ENCODE results near the gene RNF212.

RNF212 gene

GRCh38 chr4:1028574-1029220, 84.7 kb downstream of the RNF212 start:
- TF ChIP-seq CTCF (IDR thresholded peaks at IDR 0.05; ENCODE audit: low read depth, low read length, missing control alignments) = no peak
- H3K4me3 ChIP-seq (ENCODE audit: low read depth, low read length) = no peak overlapping the region
- no peak for DNase-seq (ENCODE audit: low read depth)

GRCh38 chr4:1027915-1028238, 85.5 kb downstream of the RNF212 start:
- DNase-seq (ENCODE audit: low read depth) = no peak
- no peak for TF ChIP-seq CTCF (IDR thresholded peaks at IDR 0.05; ENCODE audit: low read depth, low read length, missing control alignments)
- H3K4me3 ChIP-seq (ENCODE audit: low read depth, low read length) = no peak overlapping the region

- no peak overlapping the region for H3K4me3 ChIP-seq (ENCODE audit: low read depth, low read length)
- TF ChIP-seq CTCF (IDR thresholded peaks at IDR 0.05; ENCODE audit: low read depth, low read length, missing control alignments) = no peak
- no peak for DNase-seq (ENCODE audit: low read depth)
Observed at GRCh38 chr4:1027219-1027914, 86.0 kb downstream of the RNF212 start.

GRCh38 chr4:1026115-1026514, 87.2 kb downstream of the RNF212 start:
- no peak for TF ChIP-seq CTCF (IDR thresholded peaks at IDR 0.05; ENCODE audit: low read depth, low read length, missing control alignments)
- no peak for DNase-seq (ENCODE audit: low read depth)
- no peak overlapping the region for H3K4me3 ChIP-seq (ENCODE audit: low read depth, low read length)

GRCh38 chr4:1024882-1025545, 88.3 kb downstream of the RNF212 start:
- TF ChIP-seq CTCF (IDR thresholded peaks at IDR 0.05; ENCODE audit: low read depth, low read length, missing control alignments) = no peak
- no peak for DNase-seq (ENCODE audit: low read depth)
- H3K4me3 ChIP-seq (ENCODE audit: low read depth, low read length) = no peak overlapping the region

GRCh38 chr4:1023895-1024740, 89.2 kb downstream of the RNF212 start:
- TF ChIP-seq CTCF (IDR thresholded peaks at IDR 0.05; ENCODE audit: low read depth, low read length, missing control alignments) = no peak
- DNase-seq (ENCODE audit: low read depth) = no peak
- H3K4me3 ChIP-seq (ENCODE audit: low read depth, low read length) = no peak overlapping the region
